GM19351 (cell line): ENCODE results near the gene RNU4-1.
"Not testable (repeated sequence)": the region's sequence is repeated elsewhere in the genome, so short reads cannot be mapped to it uniquely, and the experiment has no call there.

Experiments used
- ATAC-seq: cut with Tn5 transposase; IDR thresholded peaks from one replicate; pipeline ENCODE4 v1.9.1; 2021; ENCODE audit warnings: mild to moderate bottlenecking, moderate library complexity; ENCODE audit not compliant: unreplicated experiment

The RNU4-1 gene

GRCh38 chr12:120259418-120260202, 33.4 kb downstream of the RNU4-1 start:
- no peak for ATAC-seq

GRCh38 chr12:120258323-120258896, 34.6 kb downstream of the RNU4-1 start:
- ATAC-seq = no peak

GRCh38 chr12:120257041-120257821, 35.8 kb downstream of the RNU4-1 start:
- ATAC-seq = no peak

- no peak for ATAC-seq
Observed at GRCh38 chr12:120254809-120255208, 38.2 kb downstream of the RNU4-1 start.

- ATAC-seq = peak; percentile 47
Observed at GRCh38 chr12:120253313-120253712, 39.7 kb downstream of the RNU4-1 start.

- no peak for ATAC-seq
Observed at GRCh38 chr12:120252071-120252906, 40.7 kb downstream of the RNU4-1 start.

GRCh38 chr12:120251364-120252070, 41.5 kb downstream of the RNU4-1 start:
- not testable (repeated sequence) for ATAC-seq

- peak; percentile 45 for ATAC-seq
Observed at GRCh38 chr12:120249875-120250795, 42.9 kb downstream of the RNU4-1 start.

GRCh38 chr12:120249266-120249874, 43.7 kb downstream of the RNU4-1 start:
- no peak for ATAC-seq

- no peak for ATAC-seq
Observed at GRCh38 chr12:120247621-120248030, 45.4 kb downstream of the RNU4-1 start.

GRCh38 chr12:120247183-120247582, 45.9 kb downstream of the RNU4-1 start:
- no peak for ATAC-seq

GRCh38 chr12:120246705-120247104, 46.3 kb downstream of the RNU4-1 start:
- not testable (repeated sequence) for ATAC-seq
